ENCODE data around the gene ARHGAP26. TPM values are rescaled to one million over a fixed set of nuclear protein-coding genes. Genes with fewer than 3 reads are reported as not detected.

Gene ARHGAP26
- total RNA-seq, 1 experiment from 2014 or later, result 65.5 TPM

DNA sequence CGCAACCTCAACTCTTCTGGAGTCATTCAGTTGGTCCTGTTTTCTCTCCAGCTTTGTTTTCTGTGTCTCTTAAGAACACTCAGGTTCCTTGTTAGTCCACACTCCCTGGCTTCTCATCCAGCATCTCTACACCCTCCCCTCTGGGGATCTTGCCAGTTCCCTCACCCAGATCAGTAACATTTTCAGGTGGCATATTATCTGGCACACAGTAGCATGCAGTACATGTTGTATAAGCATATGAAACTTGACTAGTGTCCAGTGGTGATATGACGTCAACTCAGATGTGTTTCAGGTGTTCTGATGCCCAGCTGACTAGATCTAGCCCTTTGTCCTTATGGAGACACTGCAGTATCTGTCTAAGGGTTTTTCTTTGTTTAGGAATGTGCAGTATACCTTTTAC is 184.3 kb downstream of the ARHGAP26 start:
- H3K4me3 ChIP-seq (ENCODE audit: low read depth in 2 of 2, low read length in 2 of 2), result no peak overlapping the region
- ATAC-seq, result no peak
- ChIA-PET CTCF (no interaction called here), POLR2A (no interaction called here)
- in situ Hi-C loops (cut with HindIII; ENCODE audit: low pct_unique_long_range_greater_than_20kb, low sequenced_read_pairs) (no loop called here), intact Hi-C loops (cut with micrococcal nuclease; ENCODE audit: unreplicated experiment) (no loop called here)
- no TSS peak for BruUV-seq (replicated peaks)
- no peak for TF ChIP-seq POLR2AphosphoS5 (IDR thresholded peaks at IDR 0.05; ENCODE audit: low read depth, low read length)
- TF ChIP-seq, protein P1, sequence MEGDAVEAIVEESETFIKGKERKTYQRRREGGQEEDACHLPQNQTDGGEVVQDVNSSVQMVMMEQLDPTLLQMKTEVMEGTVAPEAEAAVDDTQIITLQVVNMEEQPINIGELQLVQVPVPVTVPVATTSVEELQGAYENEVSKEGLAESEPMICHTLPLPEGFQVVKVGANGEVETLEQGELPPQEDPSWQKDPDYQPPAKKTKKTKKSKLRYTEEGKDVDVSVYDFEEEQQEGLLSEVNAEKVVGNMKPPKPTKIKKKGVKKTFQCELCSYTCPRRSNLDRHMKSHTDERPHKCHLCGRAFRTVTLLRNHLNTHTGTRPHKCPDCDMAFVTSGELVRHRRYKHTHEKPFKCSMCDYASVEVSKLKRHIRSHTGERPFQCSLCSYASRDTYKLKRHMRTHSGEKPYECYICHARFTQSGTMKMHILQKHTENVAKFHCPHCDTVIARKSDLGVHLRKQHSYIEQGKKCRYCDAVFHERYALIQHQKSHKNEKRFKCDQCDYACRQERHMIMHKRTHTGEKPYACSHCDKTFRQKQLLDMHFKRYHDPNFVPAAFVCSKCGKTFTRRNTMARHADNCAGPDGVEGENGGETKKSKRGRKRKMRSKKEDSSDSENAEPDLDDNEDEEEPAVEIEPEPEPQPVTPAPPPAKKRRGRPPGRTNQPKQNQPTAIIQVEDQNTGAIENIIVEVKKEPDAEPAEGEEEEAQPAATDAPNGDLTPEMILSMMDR (IDR thresholded peaks at IDR 0.05), result no peak
- no peak for TF ChIP-seq TCF7L2 (IDR thresholded peaks at IDR 0.05; ENCODE audit: low read depth, low read length)
- no peak for TF ChIP-seq SIN3A (IDR thresholded peaks at IDR 0.05; ENCODE audit: borderline replicate concordance, insufficient read depth, low read depth, low read length)
- TF ChIP-seq, protein P2, sequence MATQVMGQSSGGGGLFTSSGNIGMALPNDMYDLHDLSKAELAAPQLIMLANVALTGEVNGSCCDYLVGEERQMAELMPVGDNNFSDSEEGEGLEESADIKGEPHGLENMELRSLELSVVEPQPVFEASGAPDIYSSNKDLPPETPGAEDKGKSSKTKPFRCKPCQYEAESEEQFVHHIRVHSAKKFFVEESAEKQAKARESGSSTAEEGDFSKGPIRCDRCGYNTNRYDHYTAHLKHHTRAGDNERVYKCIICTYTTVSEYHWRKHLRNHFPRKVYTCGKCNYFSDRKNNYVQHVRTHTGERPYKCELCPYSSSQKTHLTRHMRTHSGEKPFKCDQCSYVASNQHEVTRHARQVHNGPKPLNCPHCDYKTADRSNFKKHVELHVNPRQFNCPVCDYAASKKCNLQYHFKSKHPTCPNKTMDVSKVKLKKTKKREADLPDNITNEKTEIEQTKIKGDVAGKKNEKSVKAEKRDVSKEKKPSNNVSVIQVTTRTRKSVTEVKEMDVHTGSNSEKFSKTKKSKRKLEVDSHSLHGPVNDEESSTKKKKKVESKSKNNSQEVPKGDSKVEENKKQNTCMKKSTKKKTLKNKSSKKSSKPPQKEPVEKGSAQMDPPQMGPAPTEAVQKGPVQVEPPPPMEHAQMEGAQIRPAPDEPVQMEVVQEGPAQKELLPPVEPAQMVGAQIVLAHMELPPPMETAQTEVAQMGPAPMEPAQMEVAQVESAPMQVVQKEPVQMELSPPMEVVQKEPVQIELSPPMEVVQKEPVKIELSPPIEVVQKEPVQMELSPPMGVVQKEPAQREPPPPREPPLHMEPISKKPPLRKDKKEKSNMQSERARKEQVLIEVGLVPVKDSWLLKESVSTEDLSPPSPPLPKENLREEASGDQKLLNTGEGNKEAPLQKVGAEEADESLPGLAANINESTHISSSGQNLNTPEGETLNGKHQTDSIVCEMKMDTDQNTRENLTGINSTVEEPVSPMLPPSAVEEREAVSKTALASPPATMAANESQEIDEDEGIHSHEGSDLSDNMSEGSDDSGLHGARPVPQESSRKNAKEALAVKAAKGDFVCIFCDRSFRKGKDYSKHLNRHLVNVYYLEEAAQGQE (IDR thresholded peaks at IDR 0.05; ENCODE audit: insufficient read depth in 1 of 2, low read depth in 2 of 2, low read length in 1 of 2), result no peak
- DNase-seq (ENCODE audit: low read depth, low spot score), result no peak
- H3K9me3 ChIP-seq (ENCODE audit: control insufficient read depth, insufficient read depth, low read depth, low read length), result no peaks in the 10 kb centered on the region
- H3K36me3 ChIP-seq (ENCODE audit: control insufficient read depth, insufficient read depth, low read length), result no peaks in the 10 kb centered on the region
- no peaks in the 10 kb centered on the region for H3K4me1 ChIP-seq (ENCODE audit: control insufficient read depth, insufficient read depth, low read length)
- no peaks in the 10 kb centered on the region for H3K27me3 ChIP-seq (ENCODE audit: control insufficient read depth, insufficient read depth, low read length)
- no peak overlapping the region for H3K27ac ChIP-seq (ENCODE audit: low read length)

DNA sequence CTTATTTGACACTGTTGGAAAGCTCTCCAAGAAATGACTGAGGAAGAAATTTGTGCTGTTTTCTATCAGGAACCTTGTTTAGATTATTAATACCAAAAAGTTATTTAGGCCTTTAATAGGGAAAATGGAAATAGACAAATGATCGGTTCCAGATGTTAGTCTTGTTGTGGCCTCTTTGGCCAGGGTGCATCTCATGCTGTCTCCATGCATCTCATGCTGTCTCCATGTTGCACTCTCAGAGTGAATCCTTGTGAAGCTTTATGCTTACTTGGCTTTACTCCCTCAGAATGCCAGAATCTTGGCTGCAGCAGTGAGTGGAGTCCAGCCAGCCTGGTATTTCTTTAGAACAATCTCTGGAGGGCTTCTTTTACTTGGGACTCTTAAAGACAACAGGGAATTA is 185.5 kb downstream of the ARHGAP26 start:
- DNase-seq (ENCODE audit: low read depth, low spot score) (no peak), ATAC-seq (no peak)
- H3K27ac ChIP-seq (ENCODE audit: low read length), result no peak overlapping the region
- H3K36me3 ChIP-seq (ENCODE audit: control insufficient read depth, insufficient read depth, low read length), result no peaks in the 10 kb centered on the region
- H3K9me3 ChIP-seq (ENCODE audit: control insufficient read depth, insufficient read depth, low read depth, low read length), result no peaks in the 10 kb centered on the region
- POLR2A ChIA-PET, result no interaction called here
- no TSS peak for BruUV-seq (replicated peaks)
- TF ChIP-seq SIN3A (IDR thresholded peaks at IDR 0.05; ENCODE audit: borderline replicate concordance, insufficient read depth, low read depth, low read length) (no peak), POLR2AphosphoS5 (IDR thresholded peaks at IDR 0.05; ENCODE audit: low read depth, low read length) (no peak), TCF7L2 (IDR thresholded peaks at IDR 0.05; ENCODE audit: low read depth, low read length) (no peak)
- TF ChIP-seq, protein P2 (IDR thresholded peaks at IDR 0.05; ENCODE audit: insufficient read depth in 1 of 2, low read depth in 2 of 2, low read length in 1 of 2), result no peak
- TF ChIP-seq, protein P1 (IDR thresholded peaks at IDR 0.05), result no peak
- no peaks in the 10 kb centered on the region for H3K27me3 ChIP-seq (ENCODE audit: control insufficient read depth, insufficient read depth, low read length)
- H3K4me1 ChIP-seq (ENCODE audit: control insufficient read depth, insufficient read depth, low read length), result 0 out of 2 replicates have a peak, but pooled peaks cover 3% of the 10 kb centered on the region
- H3K4me3 ChIP-seq (ENCODE audit: low read depth in 2 of 2, low read length in 2 of 2), result no peak overlapping the region
- CTCF ChIA-PET, result interaction anchor here (1.1 kb wide), 1 partner anchor 242 kb away, joined by 3 read pairs; no protein-coding TSS in a partner anchor
- intact Hi-C loops (cut with micrococcal nuclease; ENCODE audit: unreplicated experiment), result no loop called here
- in situ Hi-C loops (cut with HindIII; ENCODE audit: low pct_unique_long_range_greater_than_20kb, low sequenced_read_pairs), result no loop called here
